Measurements from ENCODE around the gene RNF167.

DNA sequence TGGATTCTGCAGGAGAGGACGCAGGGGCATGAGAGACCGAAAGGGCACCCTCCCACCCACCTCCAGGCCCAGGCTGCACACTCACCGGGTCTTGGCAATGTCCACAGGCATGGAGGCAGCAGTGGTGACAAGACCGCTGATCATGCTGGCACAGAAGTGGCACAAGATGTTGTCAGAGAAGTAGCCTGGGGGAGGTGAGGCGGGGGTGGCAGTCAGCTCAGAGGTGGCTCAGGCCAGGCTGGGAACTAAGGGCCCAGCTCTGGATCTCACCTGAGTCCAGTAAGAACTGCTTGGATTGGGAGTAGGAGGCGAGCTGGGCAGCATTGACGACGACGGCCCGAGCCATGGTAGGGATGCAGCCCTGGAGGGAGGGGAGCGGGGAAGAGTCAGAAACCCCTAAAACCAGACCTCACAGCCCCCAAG, 2.0 kb upstream of the RNF167 start:
- TF ChIP-seq POLR2A (IDR thresholded peaks at IDR 0.05) (no peak), EP300 (IDR thresholded peaks at IDR 0.05) (no peak)

Data from ovary (tissue), 1 donor.